ENCODE measurements around the gene KLF7.

The KLF7 gene

GRCh38 chr2:207151048-207151447 is 14.7 kb downstream of the KLF7 start:
- no peak for ATAC-seq (ENCODE audit: low read depth)
- H3K4me1 ChIP-seq (ENCODE audit: insufficient read depth, poor library complexity, severe bottlenecking): peaks cover 69% of the 10 kb centered on the region
- H3K36me3 ChIP-seq (ENCODE audit: low read depth): peaks cover 95% of the 10 kb centered on the region
- peak overlapping the region; percentile 33 for H3K27ac ChIP-seq (ENCODE audit: poor library complexity, severe bottlenecking)
- TF ChIP-seq CTCF (IDR thresholded peaks at IDR 0.05; ENCODE audit: poor library complexity, severe bottlenecking): no peak
- DNase-seq (ENCODE audit: low spot score): no peak
- H3K4me3 ChIP-seq (ENCODE audit: severe bottlenecking): no peak overlapping the region
- H3K9me3 ChIP-seq (ENCODE audit: severe bottlenecking): no peaks in the 10 kb centered on the region
- H3K27me3 ChIP-seq (ENCODE audit: insufficient read depth, poor library complexity, severe bottlenecking): no peaks in the 10 kb centered on the region

GRCh38 chr2:207150284-207150683 is 15.5 kb downstream of the KLF7 start:
- H3K4me1 ChIP-seq (ENCODE audit: insufficient read depth, poor library complexity, severe bottlenecking): peaks cover 63% of the 10 kb centered on the region
- H3K4me3 ChIP-seq (ENCODE audit: severe bottlenecking): no peak overlapping the region
- no peak for TF ChIP-seq CTCF (IDR thresholded peaks at IDR 0.05; ENCODE audit: poor library complexity, severe bottlenecking)
- no peak for DNase-seq (ENCODE audit: low spot score)
- no peak for ATAC-seq (ENCODE audit: low read depth)
- peaks cover 95% of the 10 kb centered on the region for H3K36me3 ChIP-seq (ENCODE audit: low read depth)
- no peaks in the 10 kb centered on the region for H3K9me3 ChIP-seq (ENCODE audit: severe bottlenecking)
- H3K27ac ChIP-seq (ENCODE audit: poor library complexity, severe bottlenecking): peak overlapping the region; percentile 49
- H3K27me3 ChIP-seq (ENCODE audit: insufficient read depth, poor library complexity, severe bottlenecking): no peaks in the 10 kb centered on the region

- no peak for DNase-seq (ENCODE audit: low spot score)
- no peak for TF ChIP-seq CTCF (IDR thresholded peaks at IDR 0.05; ENCODE audit: poor library complexity, severe bottlenecking)
- H3K4me3 ChIP-seq (ENCODE audit: severe bottlenecking): no peak overlapping the region
- ATAC-seq (ENCODE audit: low read depth): peak; percentile 9
- H3K27me3 ChIP-seq (ENCODE audit: insufficient read depth, poor library complexity, severe bottlenecking): no peaks in the 10 kb centered on the region
- H3K4me1 ChIP-seq (ENCODE audit: insufficient read depth, poor library complexity, severe bottlenecking): peaks cover 56% of the 10 kb centered on the region
- H3K9me3 ChIP-seq (ENCODE audit: severe bottlenecking): no peaks in the 10 kb centered on the region
- H3K36me3 ChIP-seq (ENCODE audit: low read depth): peaks cover 95% of the 10 kb centered on the region
- H3K27ac ChIP-seq (ENCODE audit: poor library complexity, severe bottlenecking): peak overlapping the region; percentile 49
Measured at GRCh38 chr2:207149249-207150213, 16.2 kb downstream of the KLF7 start.

- Histone ChIP-seq H3K27ac (ENCODE audit: poor library complexity, severe bottlenecking) (peak overlapping the region; percentile 49), H3K27me3 (ENCODE audit: insufficient read depth, poor library complexity, severe bottlenecking) (no peaks in the 10 kb centered on the region), H3K9me3 (ENCODE audit: severe bottlenecking) (no peaks in the 10 kb centered on the region), H3K4me1 (ENCODE audit: insufficient read depth, poor library complexity, severe bottlenecking) (peaks cover 41% of the 10 kb centered on the region), H3K36me3 (ENCODE audit: low read depth) (peaks cover 93% of the 10 kb centered on the region), H3K4me3 (ENCODE audit: severe bottlenecking) (no peak overlapping the region)
- DNase-seq (ENCODE audit: low spot score) (no peak), ATAC-seq (ENCODE audit: low read depth) (peak; percentile 33; the same call in 2 of the 3 replicates)
- TF ChIP-seq CTCF (IDR thresholded peaks at IDR 0.05; ENCODE audit: poor library complexity, severe bottlenecking): no peak
Measured at GRCh38 chr2:207148020-207148419, 17.7 kb downstream of the KLF7 start.
